IMR-90 (cell line): ENCODE measurements around the gene BGLAP. TPM values are rescaled to one million over a fixed set of nuclear protein-coding genes. Genes with fewer than 3 reads are reported as not detected.

Source experiments
- ATAC-seq: fragments of 200-7000 bp; cut with Tn5 transposase; 2 replicates; pipeline ENCODE4 v1.9.1; 2020; ENCODE audit warnings: low read depth, mild to moderate bottlenecking, moderate library complexity
- BruUV-seq: library from RNA; stranded (reverse); fragments of 400-500 nt; replicated peaks from 2 replicates; lab custom pipeline; 2021; lab: Mats Ljungman, UMichigan
- CTCF ChIA-PET: fragments of 300-600 bp; formaldehyde crosslinking; extraction: SDS; loops from one replicate; lab custom pipeline; 2021; ENCODE audit warnings: antibody characterized with exemption; lab: Yijun Ruan, JAX
- POLR2A ChIA-PET: fragments of 300-600 bp; sonication (Branson Sonifier 250); formaldehyde crosslinking; loops from one replicate; lab custom pipeline; 2022; ENCODE audit warnings: antibody characterized with exemption; ENCODE audit not compliant: unreplicated experiment; lab: Charles Lee
- DNase-seq: peaks from one replicate; pipeline ENCODE4 v3.0.0; 2013
- H2AFZ ChIP-seq: replicated peaks from 2 replicates; pipeline ENCODE3; 2013; ENCODE audit warnings: low read length, mild to moderate bottlenecking; ENCODE audit not compliant: poor library complexity
- H2AK5ac ChIP-seq: 2 replicates; pipeline ENCODE4 v1.6.1; 2013; ENCODE audit warnings: low read depth, low read length, inconsistent platforms
- H2AK9ac ChIP-seq: replicated peaks from 2 replicates; pipeline ENCODE3; 2013; ENCODE audit warnings: mild to moderate bottlenecking, low read depth, low read length, moderate library complexity; ENCODE audit not compliant: poor library complexity
- H2BK120ac ChIP-seq: 2 replicates; pipeline ENCODE4 v1.6.1; 2013; ENCODE audit warnings: low read depth, low read length, inconsistent platforms
- H2BK15ac ChIP-seq: 3 replicates; pipeline ENCODE4 v1.6.1; 2013; ENCODE audit warnings: low read depth, low read length, inconsistent platforms
- H2BK20ac ChIP-seq: 2 replicates; pipeline ENCODE4 v1.6.1; 2013; ENCODE audit warnings: low read depth, mild to moderate bottlenecking, inconsistent platforms, low read length, moderate library complexity
- H2BK5ac ChIP-seq: 2 replicates; pipeline ENCODE4 v1.6.1; 2013; ENCODE audit warnings: mild to moderate bottlenecking, low read depth, low read length, inconsistent platforms; ENCODE audit not compliant: poor library complexity, severe bottlenecking
- H3K14ac ChIP-seq: replicated peaks from 2 replicates; pipeline ENCODE4 v1.6.1; 2013; ENCODE audit warnings: low read depth, low read length, inconsistent platforms
- H3K18ac ChIP-seq: 2 replicates; pipeline ENCODE4 v1.6.1; 2013; ENCODE audit warnings: low read depth, low read length, control low read depth
- H3K23ac ChIP-seq: 2 replicates; pipeline ENCODE4 v1.6.1; 2013; ENCODE audit warnings: low read depth, low read length, inconsistent platforms
- H3K27ac ChIP-seq: 2 replicates; pipeline ENCODE4 v1.5.1; 2013; ENCODE audit warnings: mild to moderate bottlenecking, control low read depth, low read length; ENCODE audit not compliant: insufficient read depth
- H3K27me3 ChIP-seq: 2 replicates; pipeline ENCODE4 v1.6.1; 2013; ENCODE audit warnings: low read length; ENCODE audit not compliant: control insufficient read depth, insufficient read depth
- H3K36me3 ChIP-seq: 2 replicates; pipeline ENCODE4 v1.6.1; 2013; ENCODE audit warnings: low read length, mixed read lengths; ENCODE audit not compliant: control insufficient read depth, insufficient read depth
- H3K4ac ChIP-seq: 2 replicates; pipeline ENCODE4 v1.6.1; 2013; ENCODE audit warnings: low read depth, low read length, inconsistent platforms
- H3K4me1 ChIP-seq: 2 replicates; pipeline ENCODE4 v1.6.1; 2013; ENCODE audit warnings: low read length, mixed read lengths; ENCODE audit not compliant: control insufficient read depth, insufficient read depth
- H3K4me2 ChIP-seq: 2 replicates; pipeline ENCODE4 v1.6.1; 2013; ENCODE audit warnings: low read depth, mild to moderate bottlenecking, control low read depth, low read length, moderate library complexity
- H3K4me3 ChIP-seq: 2 replicates; pipeline ENCODE4 v1.5.1; 2013; ENCODE audit warnings: low read depth, mild to moderate bottlenecking, control low read depth, low read length, moderate library complexity; ENCODE audit not compliant: insufficient read depth
- H3K56ac ChIP-seq: 2 replicates; pipeline ENCODE4 v1.6.1; 2013; ENCODE audit warnings: low read length, inconsistent platforms; ENCODE audit not compliant: insufficient read depth; ENCODE audit errors: extremely low read depth
- H3K79me1 ChIP-seq, 2 experiments: 2 replicates each; pipeline ENCODE4 v1.6.1; 2013; ENCODE audit warnings: low read length in 2 of 2, inconsistent platforms in 1 of 2, low read depth in 1 of 2
- H3K9ac ChIP-seq: 2 replicates; pipeline ENCODE4 v1.6.1; 2013; ENCODE audit warnings: low read depth, low read length, control low read depth
- H3K9me1 ChIP-seq: 2 replicates; pipeline ENCODE4 v1.6.1; 2013; ENCODE audit warnings: low read length, inconsistent platforms; ENCODE audit not compliant: insufficient read depth
- H3K9me3 ChIP-seq: 2 replicates; pipeline ENCODE4 v1.6.1; 2013; ENCODE audit warnings: low read length; ENCODE audit not compliant: control insufficient read depth, insufficient read depth
- H4K20me1 ChIP-seq: 2 replicates; pipeline ENCODE4 v1.6.1; 2013; ENCODE audit warnings: low read length, inconsistent platforms; ENCODE audit not compliant: insufficient read depth
- H4K5ac ChIP-seq: 2 replicates; pipeline ENCODE4 v1.6.1; 2013; ENCODE audit warnings: mild to moderate bottlenecking, low read depth, low read length, control low read depth
- H4K8ac ChIP-seq, 2 experiments: 2 replicates each; pipeline ENCODE4 v1.6.1; 2013; ENCODE audit warnings: low read depth in 2 of 2, low read length in 2 of 2, control low read depth in 1 of 2, inconsistent platforms in 1 of 2
- H4K91ac ChIP-seq: 2 replicates; pipeline ENCODE4 v1.6.1; 2013; ENCODE audit warnings: low read depth, low read length, inconsistent platforms; ENCODE audit not compliant: insufficient read depth
- FOS ChIP-seq: fragments of 150-350 bp; IDR thresholded peaks from 2 replicates; pipeline ENCODE4 v1.6.1; 2016; ENCODE audit warnings: low read depth, low read length
- RFX5 ChIP-seq: IDR thresholded peaks from 2 replicates; pipeline ENCODE4 v1.8.0; 2012; ENCODE audit warnings: low read depth, mild to moderate bottlenecking, low read length, moderate library complexity
- WGBS, 2 experiments: methylation state at CpG; one replicate each; pipeline versions ENCODE4 v1.1.5 to v1.1.7; 2013; ENCODE audit warnings: missing lambda C conversion rate in 2 of 2; ENCODE audit not compliant: insufficient read length in 1 of 2; ENCODE audit errors: extremely low coverage in 2 of 2; 5-methylcytosine and 5-hydroxymethylcytosine counted together
- dilution Hi-C: fragments of 300-500 bp; cut with HindIII; formaldehyde crosslinking; loops from one replicate; pipeline ENCODE4 v1.14.3; 2018; ENCODE audit warnings: low sequenced_read_pairs; ENCODE audit not compliant: unreplicated experiment
- in situ Hi-C: fragments of 300-500 bp; cut with MboI; formaldehyde crosslinking; loops from 3 replicates; pipeline ENCODE4 v1.14.3; 2019; ENCODE audit warnings: low sequenced_read_pairs, inconsistent platforms, mixed read lengths
- intact Hi-C: fragments of 100-400 bp; cut with micrococcal nuclease; formaldehyde crosslinking; loops from 2 replicates; pipeline ENCODE4 v1.10.0; 2022
- polyA plus RNA-seq, 3 experiments: library from polyadenylated mRNA; depleted of rRNA; stranded (reverse); fragments of >200 nt; gene quantifications; 2 replicates each; pipeline ENCODE4 v1.2.3, GENCODE V29; 2012; ENCODE audit warnings: low replicate concordance in 1 of 3
- total RNA-seq: library from RNA; depleted of rRNA; stranded (reverse); fragments of >200 nt; gene quantifications from 2 replicates; pipeline ENCODE4 v1.2.3, GENCODE V29; 2012

BGLAP gene
- total and polyA plus RNA-seq, 2 of the 4 experiments (the other 2 are of a cell fraction), result 0.67 TPM; not detected in 1

- in situ Hi-C loops (no loop called here), intact Hi-C loops (no loop called here), dilution Hi-C loops (no loop called here)
- Histone ChIP-seq H4K20me1 (peaks cover 21% of the 10 kb centered on the region), H3K14ac (no peak overlapping the region), H3K4me1 (no peaks in the 10 kb centered on the region), H3K79me1 (peaks cover 24 to 65% of the 10 kb centered on the region in 2 experiments), H4K5ac (no peak overlapping the region), H3K4ac (no peak overlapping the region), H3K27me3 (no peaks in the 10 kb centered on the region), H3K27ac (no peak overlapping the region), H2BK15ac (no peak overlapping the region), H4K8ac (no peak overlapping the region), H3K56ac (no peak overlapping the region), H4K91ac (no peak overlapping the region), H2BK120ac (no peak overlapping the region), H2BK5ac (no peak overlapping the region), H2AFZ (no peak overlapping the region), H2BK20ac (no peak overlapping the region), H3K23ac (no peak overlapping the region), H3K9me3 (no peaks in the 10 kb centered on the region), H3K4me2 (no peak overlapping the region), H3K9ac (no peak overlapping the region), H3K18ac (no peak overlapping the region), H3K4me3 (no peak overlapping the region), H3K9me1 (peaks cover 15% of the 10 kb centered on the region), H2AK9ac (no peak overlapping the region), H2AK5ac (no peak overlapping the region), H3K36me3 (peaks cover 16% of the 10 kb centered on the region)
- 69% methylated on average over 2 of the region's 4 CpGs; no CpG with 5 or more reads in 1 of the 2 experiments for WGBS, 2 experiments
- CTCF ChIA-PET, result interaction anchor here (1.1 kb wide), 1 partner anchor 17 kb away, joined by 3 read pairs; the partner anchor contains the start of gene PMF1
- ATAC-seq (no peak), DNase-seq (no peak)
- no TSS peak for BruUV-seq
- TF ChIP-seq FOS, result no peak
- TF ChIP-seq RFX5, result no peak
- POLR2A ChIA-PET, result interaction anchor here (0.9 kb wide), 1 partner anchor 18 kb away, joined by 3 read pairs; no protein-coding TSS in a partner anchor
These were observed 46.1 kb upstream of the BGLAP start for GRCh38 chr1:156195853-156196252.
